ENCODE data around the gene DHRS3. TPM values are rescaled to one million over a fixed set of nuclear protein-coding genes. Genes with fewer than 3 reads are reported as not detected.

The DHRS3 gene
- total and polyA plus RNA-seq, 2 of the 13 experiments (the other 11 are each of a cell fraction or from before 2014, with no cell fraction given) = 48.5 to 90.5 TPM

GRCh38 chr1:12525311-12526181, 92.5 kb downstream of the DHRS3 start (continued):
- TF ChIP-seq ATF4 (CRISPR knock-in tag; IDR thresholded peaks at IDR 0.05) = peak in 1 of 2 experiments; percentile 66; a peak in 2 of 4 replicates
- TF ChIP-seq NBN (conservative IDR thresholded peaks at IDR 0.05) = no peak
- TF ChIP-seq ZNF292 (CRISPR knock-in tag; IDR thresholded peaks at IDR 0.05; ENCODE audit: borderline replicate concordance, low read depth) = no peak; the same call in 1 of the 2 replicates
- no peak for TF ChIP-seq ZNF510 (CRISPR knock-in tag; IDR thresholded peaks at IDR 0.05; ENCODE audit: low read depth)
- peak; percentile 24; the same call in 1 of the 2 replicates for TF ChIP-seq FOXC1 (CRISPR knock-in tag; IDR thresholded peaks at IDR 0.05; ENCODE audit: borderline replicate concordance)
- TF ChIP-seq ZNF136 (CRISPR knock-in tag; IDR thresholded peaks at IDR 0.05; ENCODE audit: low read depth) = no peak
- 0 out of 2 replicates have a peak, but pooled peaks have one; percentile 31 for TF ChIP-seq ZNF333 (CRISPR knock-in tag; IDR thresholded peaks at IDR 0.05; ENCODE audit: borderline replicate concordance)
- no peak for TF ChIP-seq NKX3-1 (CRISPR knock-in tag; IDR thresholded peaks at IDR 0.05)
- TF ChIP-seq TRAFD1 (CRISPR knock-in tag; IDR thresholded peaks at IDR 0.05; ENCODE audit: borderline replicate concordance) = no peak
- TF ChIP-seq, protein P1, sequence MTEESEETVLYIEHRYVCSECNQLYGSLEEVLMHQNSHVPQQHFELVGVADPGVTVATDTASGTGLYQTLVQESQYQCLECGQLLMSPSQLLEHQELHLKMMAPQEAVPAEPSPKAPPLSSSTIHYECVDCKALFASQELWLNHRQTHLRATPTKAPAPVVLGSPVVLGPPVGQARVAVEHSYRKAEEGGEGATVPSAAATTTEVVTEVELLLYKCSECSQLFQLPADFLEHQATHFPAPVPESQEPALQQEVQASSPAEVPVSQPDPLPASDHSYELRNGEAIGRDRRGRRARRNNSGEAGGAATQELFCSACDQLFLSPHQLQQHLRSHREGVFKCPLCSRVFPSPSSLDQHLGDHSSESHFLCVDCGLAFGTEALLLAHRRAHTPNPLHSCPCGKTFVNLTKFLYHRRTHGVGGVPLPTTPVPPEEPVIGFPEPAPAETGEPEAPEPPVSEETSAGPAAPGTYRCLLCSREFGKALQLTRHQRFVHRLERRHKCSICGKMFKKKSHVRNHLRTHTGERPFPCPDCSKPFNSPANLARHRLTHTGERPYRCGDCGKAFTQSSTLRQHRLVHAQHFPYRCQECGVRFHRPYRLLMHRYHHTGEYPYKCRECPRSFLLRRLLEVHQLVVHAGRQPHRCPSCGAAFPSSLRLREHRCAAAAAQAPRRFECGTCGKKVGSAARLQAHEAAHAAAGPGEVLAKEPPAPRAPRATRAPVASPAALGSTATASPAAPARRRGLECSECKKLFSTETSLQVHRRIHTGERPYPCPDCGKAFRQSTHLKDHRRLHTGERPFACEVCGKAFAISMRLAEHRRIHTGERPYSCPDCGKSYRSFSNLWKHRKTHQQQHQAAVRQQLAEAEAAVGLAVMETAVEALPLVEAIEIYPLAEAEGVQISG (CRISPR knock-in tag; IDR thresholded peaks at IDR 0.05) = peak; percentile 54
- TF ChIP-seq ZFX (CRISPR knock-in tag; IDR thresholded peaks at IDR 0.05; ENCODE audit: low read depth) = peak; percentile 87
- no peak for TF ChIP-seq SMYD3 (CRISPR knock-in tag; IDR thresholded peaks at IDR 0.05)
- no peak for TF ChIP-seq PCBP1 (IDR thresholded peaks at IDR 0.05; ENCODE audit: borderline replicate concordance, low read depth, low read length)
- no peak for TF ChIP-seq ZFP36L2 (CRISPR knock-in tag; IDR thresholded peaks at IDR 0.05)
- TF ChIP-seq, protein P2, sequence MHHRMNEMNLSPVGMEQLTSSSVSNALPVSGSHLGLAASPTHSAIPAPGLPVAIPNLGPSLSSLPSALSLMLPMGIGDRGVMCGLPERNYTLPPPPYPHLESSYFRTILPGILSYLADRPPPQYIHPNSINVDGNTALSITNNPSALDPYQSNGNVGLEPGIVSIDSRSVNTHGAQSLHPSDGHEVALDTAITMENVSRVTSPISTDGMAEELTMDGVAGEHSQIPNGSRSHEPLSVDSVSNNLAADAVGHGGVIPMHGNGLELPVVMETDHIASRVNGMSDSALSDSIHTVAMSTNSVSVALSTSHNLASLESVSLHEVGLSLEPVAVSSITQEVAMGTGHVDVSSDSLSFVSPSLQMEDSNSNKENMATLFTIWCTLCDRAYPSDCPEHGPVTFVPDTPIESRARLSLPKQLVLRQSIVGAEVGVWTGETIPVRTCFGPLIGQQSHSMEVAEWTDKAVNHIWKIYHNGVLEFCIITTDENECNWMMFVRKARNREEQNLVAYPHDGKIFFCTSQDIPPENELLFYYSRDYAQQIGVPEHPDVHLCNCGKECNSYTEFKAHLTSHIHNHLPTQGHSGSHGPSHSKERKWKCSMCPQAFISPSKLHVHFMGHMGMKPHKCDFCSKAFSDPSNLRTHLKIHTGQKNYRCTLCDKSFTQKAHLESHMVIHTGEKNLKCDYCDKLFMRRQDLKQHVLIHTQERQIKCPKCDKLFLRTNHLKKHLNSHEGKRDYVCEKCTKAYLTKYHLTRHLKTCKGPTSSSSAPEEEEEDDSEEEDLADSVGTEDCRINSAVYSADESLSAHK (CRISPR knock-in tag; IDR thresholded peaks at IDR 0.05; ENCODE audit: borderline replicate concordance) = no peak
- no peak for TF ChIP-seq SMARCC2 (IDR thresholded peaks at IDR 0.05)
- TF ChIP-seq TBP (CRISPR knock-in tag; IDR thresholded peaks at IDR 0.05) = no peak
- peak; percentile 47 to 50; a peak in 3 of 4 replicates for TF ChIP-seq POLR2A (IDR thresholded peaks at IDR 0.05; ENCODE audit: insufficient read depth in 1 of 2, low read depth in 2 of 2, low read length in 2 of 2)
- TF ChIP-seq GATAD1 (CRISPR knock-in tag; IDR thresholded peaks at IDR 0.05) = peak; percentile 43; the same call in 1 of the 2 replicates
